Measurements from ENCODE around the gene ZEB1.

GRCh38 chr10:31522820-31523219 lies 203.8 kb downstream of the ZEB1 start:
- no peak for TF ChIP-seq CTCF (IDR thresholded peaks at IDR 0.05)
- no peak for TF ChIP-seq POLR2A (IDR thresholded peaks at IDR 0.05)

All from sigmoid colon (tissue), 3 donors.